OCI-LY7 (cell line): ENCODE results near the gene SLC24A4.

Source experiments
- EZH2phosphoT487 ChIP-seq: fragments of 200-600 bp; sonication (generic); IDR thresholded peaks from 2 replicates; pipeline ENCODE4 v1.6.1; 2018; ENCODE audit warnings: low read depth, borderline replicate concordance, mild to moderate bottlenecking, mixed run types, antibody characterized with exemption, low read length, moderate library complexity, mixed read lengths
- TF ChIP-seq, protein P1 (sequence below): fragments of 200-600 bp; sonication (generic); conservative IDR thresholded peaks from 2 replicates; pipeline ENCODE4 v1.5.1; 2014; ENCODE audit warnings: mild to moderate bottlenecking, antibody characterized with exemption, low read length, moderate library complexity, mixed read lengths

DNA sequence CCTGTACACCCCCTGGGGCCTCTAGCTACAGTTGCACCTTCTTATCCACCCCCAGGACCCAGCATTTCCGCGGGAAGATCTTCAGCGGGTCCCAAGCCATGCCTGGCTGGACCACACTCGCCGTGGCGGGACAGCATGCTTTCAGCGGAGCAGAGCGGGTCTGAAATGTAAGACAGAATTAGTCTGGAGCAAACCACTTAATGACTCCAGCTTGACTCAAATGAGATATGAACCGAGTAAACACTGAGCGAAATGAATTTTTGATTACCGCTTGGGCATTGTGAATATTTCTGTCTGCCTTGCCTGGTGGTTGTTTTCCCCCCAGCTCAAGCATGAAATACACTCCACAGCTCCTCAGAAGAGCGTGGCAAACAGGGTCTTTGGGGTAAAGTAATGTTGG, 60.8 kb downstream of the SLC24A4 start:
- TF ChIP-seq, protein P1, sequence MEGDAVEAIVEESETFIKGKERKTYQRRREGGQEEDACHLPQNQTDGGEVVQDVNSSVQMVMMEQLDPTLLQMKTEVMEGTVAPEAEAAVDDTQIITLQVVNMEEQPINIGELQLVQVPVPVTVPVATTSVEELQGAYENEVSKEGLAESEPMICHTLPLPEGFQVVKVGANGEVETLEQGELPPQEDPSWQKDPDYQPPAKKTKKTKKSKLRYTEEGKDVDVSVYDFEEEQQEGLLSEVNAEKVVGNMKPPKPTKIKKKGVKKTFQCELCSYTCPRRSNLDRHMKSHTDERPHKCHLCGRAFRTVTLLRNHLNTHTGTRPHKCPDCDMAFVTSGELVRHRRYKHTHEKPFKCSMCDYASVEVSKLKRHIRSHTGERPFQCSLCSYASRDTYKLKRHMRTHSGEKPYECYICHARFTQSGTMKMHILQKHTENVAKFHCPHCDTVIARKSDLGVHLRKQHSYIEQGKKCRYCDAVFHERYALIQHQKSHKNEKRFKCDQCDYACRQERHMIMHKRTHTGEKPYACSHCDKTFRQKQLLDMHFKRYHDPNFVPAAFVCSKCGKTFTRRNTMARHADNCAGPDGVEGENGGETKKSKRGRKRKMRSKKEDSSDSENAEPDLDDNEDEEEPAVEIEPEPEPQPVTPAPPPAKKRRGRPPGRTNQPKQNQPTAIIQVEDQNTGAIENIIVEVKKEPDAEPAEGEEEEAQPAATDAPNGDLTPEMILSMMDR = no peak
- no peak for TF ChIP-seq EZH2phosphoT487
